T47D (cell line): ENCODE measurements around the gene DTNBP1.
"Not testable (repeated sequence)": the region's sequence is repeated elsewhere in the genome, so short reads cannot be mapped to it uniquely, and the experiment has no call there.

Experiments
- DNase-seq, 2 experiments: peaks; one replicate each; pipeline versions ENCODE4 v3.0.0 to v3.0.0-alpha.2; 2011 to 2012; ENCODE audit warnings: low read depth in 1 of 2, low spot score in 1 of 2
- JUND ChIP-seq: IDR thresholded peaks from 2 replicates; pipeline ENCODE4 v1.6.1; 2012; ENCODE audit warnings: low read depth
- in situ Hi-C: cut with HindIII; loops from 2 replicates; pipeline ENCODE4 v1.10.0; 2016; ENCODE audit warnings: low sequenced_read_pairs, low pct_unique_long_range_greater_than_20kb

Gene DTNBP1

GRCh38 chr6:15551262-15551661 lies 111.6 kb downstream of the DTNBP1 start:
- no peak for TF ChIP-seq JUND
- in situ Hi-C loops, result no loop called here
- DNase-seq, result no peak

GRCh38 chr6:15550546-15551123 lies 112.2 kb downstream of the DTNBP1 start:
- in situ Hi-C loops, result no loop called here
- DNase-seq, result no peak
- no peak for TF ChIP-seq JUND

DNA sequence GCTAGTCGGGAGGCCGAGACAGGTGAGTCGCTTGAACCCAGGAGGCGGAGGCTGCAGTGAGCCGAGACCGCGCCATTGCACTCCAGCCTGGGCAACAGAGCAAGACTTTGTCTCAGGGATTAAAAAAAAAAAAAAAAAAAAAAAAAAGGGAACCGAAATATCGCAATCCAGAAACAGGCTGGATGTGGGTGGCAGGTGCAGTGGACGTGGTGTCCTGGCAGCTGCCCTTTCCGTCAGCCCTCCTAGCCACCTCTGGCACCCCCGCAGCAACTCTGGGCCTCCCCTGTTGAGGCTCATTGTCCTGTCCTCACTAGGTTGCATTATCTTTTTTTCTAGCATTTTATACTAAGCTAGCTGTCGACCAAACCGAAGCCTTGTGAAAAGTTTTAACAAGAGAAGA lies 113.5 kb downstream of the DTNBP1 start:
- in situ Hi-C loops, result no loop called here
- no peak for TF ChIP-seq JUND
- no peak for DNase-seq

DNA sequence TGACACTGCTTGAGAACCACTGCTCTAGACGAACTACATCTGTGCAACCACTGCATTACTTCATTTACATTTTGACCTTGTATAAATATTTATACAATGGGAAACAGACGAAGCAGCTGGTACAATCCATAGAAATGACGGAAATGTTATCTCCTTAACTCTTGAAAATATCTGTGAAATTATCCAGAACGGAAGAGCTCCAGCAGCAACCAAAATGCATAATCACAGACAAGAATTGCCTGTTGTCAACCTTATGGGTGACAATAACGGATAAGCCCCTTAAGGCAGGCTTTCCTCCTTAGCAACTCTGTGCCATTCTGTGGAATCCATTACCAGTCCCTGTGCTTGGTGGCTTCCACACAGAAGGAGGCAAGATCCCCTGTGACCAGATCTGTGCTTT lies 115.4 kb downstream of the DTNBP1 start:
- no peak for DNase-seq
- TF ChIP-seq JUND, result no peak
- in situ Hi-C loops, result no loop called here

DNA sequence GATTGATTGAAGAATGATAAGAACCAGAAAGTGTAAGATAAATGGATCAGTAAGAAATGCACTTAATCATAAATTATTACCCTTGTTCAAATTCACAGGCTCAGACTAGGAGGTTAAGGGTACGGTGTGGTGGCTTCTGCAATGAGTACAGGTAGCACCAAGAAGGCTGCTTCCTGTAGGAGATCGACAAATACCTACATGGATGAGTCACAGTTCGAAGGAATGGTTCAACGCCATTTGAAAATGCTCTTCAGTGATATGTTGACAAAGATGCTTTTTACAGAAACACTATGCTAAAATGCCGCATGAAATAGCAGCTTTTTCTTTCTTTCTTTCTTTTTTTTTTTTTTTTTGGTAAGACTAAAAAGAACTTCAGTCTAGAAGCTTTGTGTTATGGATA lies 116.2 kb downstream of the DTNBP1 start:
- TF ChIP-seq JUND, result no peak
- no peak for DNase-seq
- in situ Hi-C loops, result no loop called here

GRCh38 chr6:15544321-15544900 lies 118.4 kb downstream of the DTNBP1 start:
- no peak for TF ChIP-seq JUND
- no peak for DNase-seq
- in situ Hi-C loops, result no loop called here

GRCh38 chr6:15543332-15543917 lies 119.4 kb downstream of the DTNBP1 start:
- DNase-seq, in situ Hi-C loops: not testable (repeated sequence)

GRCh38 chr6:15539722-15540270 lies 123.0 kb downstream of the DTNBP1 start:
- no peak for DNase-seq
- TF ChIP-seq JUND, result no peak
- in situ Hi-C loops, result no loop called here

DNA sequence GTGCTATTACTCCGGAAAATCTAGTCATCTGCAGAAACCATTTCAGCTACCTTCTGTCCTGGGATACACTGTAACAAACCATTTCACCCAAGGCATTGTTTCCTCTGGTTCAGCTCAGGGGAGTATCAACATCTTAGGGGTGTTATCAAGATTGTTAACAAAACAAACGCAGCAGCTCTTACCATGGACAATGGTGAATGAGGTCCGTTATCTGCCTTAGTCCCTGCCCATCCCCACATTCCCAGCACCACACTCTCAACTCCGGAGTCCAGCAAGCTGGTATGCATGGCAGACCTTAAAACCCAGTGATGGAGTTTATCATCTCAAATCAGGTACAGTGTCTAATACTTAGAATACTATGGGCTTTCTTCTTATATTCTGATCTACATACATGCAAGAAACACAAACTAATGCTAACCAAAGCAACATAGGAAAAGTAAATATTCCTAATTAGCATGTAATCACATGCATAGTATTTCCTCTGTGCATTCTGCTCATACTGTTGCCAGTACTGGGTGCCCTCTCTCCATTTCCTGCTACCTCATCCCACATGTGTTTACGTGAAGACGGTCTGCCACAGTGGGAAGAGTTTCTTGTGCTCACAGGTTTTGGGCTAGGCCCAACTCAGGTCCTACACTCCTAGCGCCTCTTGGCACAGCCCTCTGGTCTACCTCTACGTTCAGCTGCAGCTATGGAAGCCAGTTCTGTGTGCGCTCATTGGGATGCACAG lies 123.9 kb downstream of the DTNBP1 start:
- in situ Hi-C loops, result no loop called here
- no peak for DNase-seq
- TF ChIP-seq JUND, result no peak

DNA sequence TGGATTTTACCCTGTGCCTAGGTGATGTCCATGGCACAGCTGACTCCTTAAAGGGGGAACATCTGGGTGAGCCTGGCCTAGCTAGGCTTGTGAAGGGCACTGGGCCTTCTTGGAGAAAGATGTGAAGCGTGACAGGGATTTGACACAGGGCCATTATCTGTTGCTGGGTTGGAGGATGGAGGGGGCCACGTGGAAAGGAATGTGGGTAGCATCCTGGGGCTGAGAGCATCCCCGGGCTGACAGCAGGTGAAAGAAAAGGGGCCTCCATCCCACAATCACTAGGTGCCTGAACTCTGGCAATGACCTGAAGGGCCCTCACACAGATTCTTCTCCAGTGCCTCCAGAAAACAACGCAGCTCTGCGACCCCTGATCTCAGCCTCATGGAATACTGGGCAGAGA lies 124.7 kb downstream of the DTNBP1 start:
- no peak for DNase-seq
- TF ChIP-seq JUND, result no peak
- in situ Hi-C loops, result no loop called here

DNA sequence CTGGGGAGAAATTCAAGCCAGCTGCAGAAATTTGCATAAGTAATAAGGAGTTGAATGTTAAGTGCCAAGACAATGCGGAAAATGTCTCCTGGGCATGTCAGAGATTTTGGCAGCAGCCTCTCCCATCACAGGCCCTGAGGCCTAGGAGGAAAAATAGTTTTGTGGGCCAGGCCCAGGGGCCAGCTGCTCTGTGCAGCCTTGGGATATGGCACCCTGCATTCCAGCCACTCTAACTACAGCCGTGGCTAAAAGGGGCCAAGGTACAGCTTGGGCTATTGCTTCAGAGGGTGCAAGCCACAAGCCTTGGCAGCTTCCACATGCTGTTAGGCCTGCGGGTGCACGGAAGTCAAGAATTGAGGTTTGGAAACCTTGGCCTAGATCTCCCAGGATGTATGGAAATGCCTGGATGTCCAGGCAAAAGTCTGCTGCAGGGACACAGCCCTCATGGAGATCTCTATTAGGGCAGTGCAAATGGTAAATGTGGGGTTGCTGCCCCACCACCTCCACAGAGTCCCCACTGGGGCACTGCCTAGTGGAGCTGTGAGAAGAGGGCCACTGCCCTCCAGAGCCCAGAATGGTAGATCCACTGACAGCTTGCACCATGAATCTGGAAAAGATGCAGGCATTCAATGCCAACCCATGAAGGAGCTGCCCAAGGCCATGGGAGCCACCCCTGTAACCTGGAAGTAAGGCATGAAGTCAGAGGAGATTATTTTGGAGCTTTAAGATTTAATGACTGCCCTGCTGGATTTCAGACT lies 126.5 kb downstream of the DTNBP1 start:
- DNase-seq, result no peak
- no peak for TF ChIP-seq JUND
- in situ Hi-C loops, result no loop called here

DNA sequence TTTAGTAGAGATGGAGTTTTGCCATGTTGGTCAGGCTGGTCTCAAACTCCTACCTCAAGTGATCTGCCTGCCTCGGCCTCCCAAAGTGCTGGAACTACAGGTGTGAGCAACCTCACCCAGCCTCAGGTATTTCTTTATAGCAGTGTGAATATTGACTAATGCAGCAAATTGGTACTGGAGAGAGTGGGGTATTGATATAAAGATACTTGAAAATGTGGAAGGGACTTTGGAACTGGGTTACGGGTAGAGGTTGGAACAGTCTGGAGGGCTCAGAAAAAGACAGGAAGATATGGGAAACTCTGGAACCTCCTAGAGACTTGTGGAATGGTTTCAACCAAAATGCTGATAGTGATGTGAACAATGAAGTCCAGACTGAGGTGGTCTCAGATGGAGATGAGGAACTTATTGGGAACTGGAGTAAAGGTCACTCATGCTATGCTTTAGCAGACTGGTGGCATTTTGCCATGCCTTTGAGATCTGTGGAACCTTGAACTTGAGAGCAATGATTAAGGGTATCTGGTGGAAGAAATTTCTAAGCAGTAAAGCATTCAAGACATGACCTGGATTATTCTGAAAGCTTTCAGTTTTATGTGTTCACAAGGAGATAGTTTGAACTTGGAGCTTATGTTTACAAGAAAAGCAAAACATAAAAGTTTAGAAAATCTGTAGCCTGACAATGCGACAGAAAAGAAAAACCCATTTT lies 127.2 kb downstream of the DTNBP1 start:
- DNase-seq, result no peak
- in situ Hi-C loops, result no loop called here
- no peak for TF ChIP-seq JUND
